Measurements from ENCODE around the gene CA9.

CA9 gene

GRCh38 chr9:35697486-35697885, 23.8 kb downstream of the CA9 start:
- POLR2A ChIA-PET: no interaction called here
- no peak for TF ChIP-seq PKNOX1 (IDR thresholded peaks at IDR 0.05)
- TF ChIP-seq TARDBP (IDR thresholded peaks at IDR 0.05): no peak
- TF ChIP-seq ARNT (IDR thresholded peaks at IDR 0.05): no peak
- no peak for TF ChIP-seq ZNF384 (IDR thresholded peaks at IDR 0.05)
- TF ChIP-seq ELF4 (IDR thresholded peaks at IDR 0.05): no peak
- TF ChIP-seq SUZ12 (IDR thresholded peaks at IDR 0.05): no peak
- TF ChIP-seq FOXM1 (IDR thresholded peaks at IDR 0.05; ENCODE audit: borderline replicate concordance): no peak
- TF ChIP-seq BHLHE40 (IDR thresholded peaks at IDR 0.05; ENCODE audit: borderline replicate concordance): no peak
- TF ChIP-seq FOXA1 (IDR thresholded peaks at IDR 0.05): no peak
- no peak for TF ChIP-seq HDGF (IDR thresholded peaks at IDR 0.05; ENCODE audit: borderline replicate concordance)
- DNase-seq (ENCODE audit: extremely low spot score): no peak
- CTCF ChIA-PET: interaction anchor here (1.0 to 1.7 kb wide), 6 partner anchors 16 to 73 kb away, joined by 3 to 11 read pairs (median 4); partner anchors contain the start of genes ARHGEF39, CREB3 and TLN1

GRCh38 chr9:35698231-35698630, 24.5 kb downstream of the CA9 start:
- ChIA-PET POLR2A (no interaction called here), CTCF (interaction anchor here (0.5 to 1.0 kb wide), 2 partner anchors 30 to 92 kb away, joined by 3 read pairs; no protein-coding TSS in a partner anchor)
- TF ChIP-seq FOXA1 (IDR thresholded peaks at IDR 0.05) (no peak), SP1 (IDR thresholded peaks at IDR 0.05) (no peak), ARNT (IDR thresholded peaks at IDR 0.05) (no peak), FOXM1 (IDR thresholded peaks at IDR 0.05; ENCODE audit: borderline replicate concordance) (no peak), PKNOX1 (IDR thresholded peaks at IDR 0.05) (no peak), L3MBTL2 (conservative IDR thresholded peaks at IDR 0.05) (no peak), ELF4 (IDR thresholded peaks at IDR 0.05) (no peak), ZNF384 (IDR thresholded peaks at IDR 0.05) (no peak), SUZ12 (IDR thresholded peaks at IDR 0.05) (no peak), NFRKB (IDR thresholded peaks at IDR 0.05) (no peak), CTBP1 (IDR thresholded peaks at IDR 0.05; ENCODE audit: borderline replicate concordance) (no peak), BHLHE40 (IDR thresholded peaks at IDR 0.05; ENCODE audit: borderline replicate concordance) (no peak), FOXK2 (IDR thresholded peaks at IDR 0.05) (no peak), HDGF (IDR thresholded peaks at IDR 0.05; ENCODE audit: borderline replicate concordance) (no peak)
- DNase-seq (ENCODE audit: extremely low spot score): no peak

- CTCF ChIA-PET: no interaction called here
- no peak for TF ChIP-seq NFRKB (IDR thresholded peaks at IDR 0.05)
- TF ChIP-seq FOXM1 (IDR thresholded peaks at IDR 0.05; ENCODE audit: borderline replicate concordance): no peak
- no peak for TF ChIP-seq CTBP1 (IDR thresholded peaks at IDR 0.05; ENCODE audit: borderline replicate concordance)
- POLR2A ChIA-PET: no interaction called here
- DNase-seq (ENCODE audit: extremely low spot score): no peak
Measured at GRCh38 chr9:35700031-35700430, 26.3 kb downstream of the CA9 start.

DNA sequence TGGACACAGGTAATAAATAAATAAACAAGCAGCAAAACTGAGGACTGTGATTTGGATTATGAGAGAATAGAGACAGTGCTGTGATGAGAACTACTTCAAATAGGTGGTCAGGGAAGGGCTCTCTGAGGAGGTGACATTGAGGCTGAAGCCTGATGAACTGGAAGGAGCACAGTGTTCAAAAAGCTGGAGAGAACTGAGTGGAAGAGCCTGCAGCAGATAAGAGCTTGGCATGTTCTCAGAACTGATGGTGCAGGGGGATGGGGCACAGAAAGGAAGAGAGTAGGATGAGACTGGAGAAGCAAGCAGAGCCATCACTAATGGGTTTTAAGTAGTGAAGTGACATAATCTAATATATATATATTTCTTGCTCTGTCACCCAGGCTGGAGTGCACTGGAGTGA, 27.2 kb downstream of the CA9 start:
- ChIA-PET CTCF (interaction anchor here (0.6 kb wide), 1 partner anchor 47 kb away, joined by 3 read pairs; no protein-coding TSS in a partner anchor), POLR2A (interaction anchor here (1.0 kb wide), 1 partner anchor 10 kb away, joined by 3 read pairs; no protein-coding TSS in a partner anchor)
- no peak for DNase-seq (ENCODE audit: extremely low spot score)
- no peak for TF ChIP-seq SUZ12 (IDR thresholded peaks at IDR 0.05)
- no peak for TF ChIP-seq HDGF (IDR thresholded peaks at IDR 0.05; ENCODE audit: borderline replicate concordance)
- TF ChIP-seq FOXK2 (IDR thresholded peaks at IDR 0.05): no peak
- no peak for TF ChIP-seq BHLHE40 (IDR thresholded peaks at IDR 0.05; ENCODE audit: borderline replicate concordance)
- no peak for TF ChIP-seq SP1 (IDR thresholded peaks at IDR 0.05)
- TF ChIP-seq TARDBP (IDR thresholded peaks at IDR 0.05): no peak
- no peak for TF ChIP-seq FOXA1 (IDR thresholded peaks at IDR 0.05)
- TF ChIP-seq NFRKB (IDR thresholded peaks at IDR 0.05): no peak
- no peak for TF ChIP-seq PKNOX1 (IDR thresholded peaks at IDR 0.05)
- no peak for TF ChIP-seq L3MBTL2 (conservative IDR thresholded peaks at IDR 0.05)
- no peak for TF ChIP-seq CTBP1 (IDR thresholded peaks at IDR 0.05; ENCODE audit: borderline replicate concordance)
- no peak for TF ChIP-seq ARNT (IDR thresholded peaks at IDR 0.05)
- TF ChIP-seq LEF1 (IDR thresholded peaks at IDR 0.05; ENCODE audit: borderline replicate concordance): no peak
- TF ChIP-seq ELF4 (IDR thresholded peaks at IDR 0.05): no peak
- no peak for TF ChIP-seq ZNF384 (IDR thresholded peaks at IDR 0.05)
- TF ChIP-seq FOXM1 (IDR thresholded peaks at IDR 0.05; ENCODE audit: borderline replicate concordance): no peak

DNA sequence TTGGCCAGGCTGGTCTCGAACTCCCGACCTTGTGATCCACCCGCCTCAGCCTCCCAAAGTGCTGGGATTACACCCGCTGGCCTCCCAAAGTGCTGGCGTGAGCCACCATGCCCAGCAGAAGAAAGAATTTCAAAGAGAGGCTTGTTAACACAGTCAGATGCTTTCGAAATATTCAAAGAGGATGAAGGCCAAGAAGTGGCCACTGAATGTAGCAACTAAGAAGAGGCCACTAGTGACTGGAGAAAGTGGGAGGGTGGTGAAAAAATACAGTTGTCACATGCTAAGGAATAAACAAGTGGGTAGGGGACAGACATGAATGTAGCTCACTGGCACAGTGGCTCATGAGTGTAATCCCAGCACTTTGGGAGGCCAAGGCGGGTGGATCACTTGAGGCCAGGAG, 29.0 kb downstream of the CA9 start:
- TF ChIP-seq FOXA1 (IDR thresholded peaks at IDR 0.05) (no peak), ZNF384 (IDR thresholded peaks at IDR 0.05) (no peak), ARNT (IDR thresholded peaks at IDR 0.05) (no peak), SP1 (IDR thresholded peaks at IDR 0.05) (no peak), HDGF (IDR thresholded peaks at IDR 0.05; ENCODE audit: borderline replicate concordance) (no peak), FOXK2 (IDR thresholded peaks at IDR 0.05) (no peak)
- CTCF ChIA-PET: no interaction called here
- POLR2A ChIA-PET: no interaction called here
- DNase-seq (ENCODE audit: extremely low spot score): no peak

DNA sequence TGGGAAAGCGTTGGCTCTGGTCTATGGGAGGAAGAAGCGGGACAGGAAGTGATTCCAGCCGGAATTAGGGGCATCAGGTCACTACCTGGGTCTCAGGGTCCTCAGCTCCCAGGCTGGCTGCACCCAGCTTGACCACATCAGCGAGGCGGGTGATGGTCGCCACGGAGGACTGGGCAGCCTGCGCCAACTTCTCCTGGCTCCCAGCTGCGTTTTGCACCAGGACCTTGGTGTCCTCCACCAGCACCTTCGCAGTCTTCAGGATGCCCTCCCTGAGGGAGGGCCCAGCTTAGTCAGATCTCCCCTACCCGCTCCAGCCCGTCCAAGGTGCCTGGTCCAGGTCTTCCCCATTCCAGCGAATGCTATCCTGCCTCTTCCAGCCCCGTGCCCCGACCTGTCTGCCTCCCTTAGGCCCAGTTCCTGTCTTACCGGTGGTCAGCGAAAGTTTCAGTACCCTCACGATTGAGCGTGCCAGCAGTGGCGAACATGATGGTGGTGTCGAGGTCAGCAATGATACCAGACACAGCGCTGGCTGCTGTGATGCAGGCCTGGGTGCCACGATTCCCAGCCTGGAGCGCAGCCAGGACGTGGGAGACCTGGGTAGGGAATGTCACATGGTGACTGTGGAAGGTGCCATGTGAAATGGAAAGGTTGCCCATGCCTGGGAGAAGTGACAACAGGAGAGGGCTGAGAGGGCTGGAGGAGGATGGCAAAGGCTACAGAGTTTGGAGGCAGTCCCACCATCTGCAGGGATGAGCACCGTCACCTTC, 30.4 kb downstream of the CA9 start:
- TF ChIP-seq FOXA1 (IDR thresholded peaks at IDR 0.05): no peak
- no peak for TF ChIP-seq ZNF384 (IDR thresholded peaks at IDR 0.05)
- no peak for TF ChIP-seq HDGF (IDR thresholded peaks at IDR 0.05; ENCODE audit: borderline replicate concordance)
- no peak for TF ChIP-seq TARDBP (IDR thresholded peaks at IDR 0.05)
- no peak for TF ChIP-seq ELF4 (IDR thresholded peaks at IDR 0.05)
- TF ChIP-seq ARNT (IDR thresholded peaks at IDR 0.05): no peak
- TF ChIP-seq FOXM1 (IDR thresholded peaks at IDR 0.05; ENCODE audit: borderline replicate concordance): no peak
- CTCF ChIA-PET: interaction anchor here (1.1 kb wide), 1 partner anchor 9 kb away, joined by 5 read pairs; no protein-coding TSS in a partner anchor
- POLR2A ChIA-PET: no interaction called here

More for the DNA sequence above, 30.4 kb downstream of the CA9 start:
- DNase-seq (ENCODE audit: extremely low spot score): no peak
